Measurements from ENCODE around the gene SHROOM4.

Gene SHROOM4

DNA sequence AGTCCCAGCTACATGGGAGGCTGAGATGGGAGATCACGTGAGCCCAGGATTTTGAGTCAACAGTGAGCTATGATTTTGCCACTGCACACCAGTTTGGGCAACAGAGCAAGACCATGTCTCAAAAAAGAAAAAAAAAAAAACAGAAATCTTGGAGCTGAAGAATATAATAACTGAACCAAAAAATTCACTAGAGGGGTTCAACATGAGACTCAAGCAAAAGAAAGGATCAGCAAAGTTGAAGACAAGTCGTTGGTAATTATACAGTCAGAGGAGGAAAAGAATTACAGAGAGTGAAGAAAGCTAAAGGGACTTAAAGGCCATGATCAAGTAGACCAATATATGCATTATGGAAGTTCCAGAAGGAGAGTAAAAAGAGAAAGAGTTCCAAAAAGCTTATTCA, 26.9 kb downstream of the SHROOM4 start:
- no peak for DNase-seq (ENCODE audit: low spot score)

DNA sequence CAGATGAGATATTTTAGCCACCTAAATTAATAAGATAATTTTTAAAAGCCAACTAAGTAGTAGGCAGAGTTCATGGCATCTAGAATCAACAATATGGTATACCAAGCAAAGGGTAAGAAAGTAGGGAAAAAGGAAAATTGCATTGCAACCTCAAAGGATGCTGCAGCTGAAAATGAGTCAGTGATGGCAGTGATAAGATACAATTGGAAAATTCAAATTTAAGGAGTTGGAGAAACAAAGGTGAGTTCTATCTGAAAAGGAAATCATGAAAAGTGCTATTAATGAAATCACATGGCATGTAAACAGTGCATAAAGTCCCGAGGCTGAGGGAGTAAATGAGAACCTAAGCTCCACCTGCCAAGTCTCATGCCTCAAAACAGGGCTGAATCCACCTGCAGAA, 33.9 kb downstream of the SHROOM4 start:
- DNase-seq (ENCODE audit: low spot score), result no peak

- no peak for DNase-seq (ENCODE audit: low spot score)
Observed at GRCh38 chrX:50779694-50780093, 34.3 kb downstream of the SHROOM4 start.

DNA sequence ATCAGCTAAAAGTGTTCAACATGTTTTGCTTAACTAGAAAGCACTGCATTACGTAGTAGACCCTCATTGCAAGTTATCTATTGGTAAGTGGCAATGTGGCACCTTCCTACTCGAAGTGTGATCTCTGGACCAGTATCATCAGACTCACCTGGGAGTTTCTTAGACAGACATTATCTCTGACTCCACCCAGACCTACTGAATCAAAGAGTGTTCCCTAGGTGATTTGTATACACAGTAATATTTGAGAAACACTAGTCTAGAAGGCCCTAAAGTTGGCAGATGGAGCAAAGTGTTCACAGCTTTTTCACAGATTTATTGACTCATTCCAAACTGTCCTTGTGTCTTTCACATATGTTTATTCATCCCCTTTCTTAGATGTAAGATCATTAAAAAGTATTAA, 35.7 kb downstream of the SHROOM4 start:
- no peak for DNase-seq (ENCODE audit: low spot score)

GRCh38 chrX:50776248-50776647, 37.7 kb downstream of the SHROOM4 start:
- no peak for DNase-seq (ENCODE audit: low spot score)

DNA sequence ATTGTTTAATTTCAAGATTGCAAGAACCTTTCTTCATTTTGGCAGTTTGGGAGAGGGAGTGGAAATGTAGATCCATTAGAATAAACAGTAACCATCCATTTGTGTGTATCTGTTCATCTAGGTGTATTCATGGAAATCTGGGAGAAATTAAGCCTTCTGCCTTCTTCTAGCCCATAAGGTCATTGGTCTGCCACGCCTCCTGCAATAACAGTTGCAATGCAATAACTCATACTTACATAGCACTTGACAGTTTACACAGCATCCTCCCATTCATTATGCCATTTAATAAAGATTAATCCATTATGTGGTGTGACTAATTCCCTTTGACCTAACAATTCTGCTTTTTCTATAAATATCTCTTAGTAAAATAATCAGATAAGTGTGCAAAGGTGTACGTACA, 42.6 kb downstream of the SHROOM4 start:
- DNase-seq (ENCODE audit: low spot score), result no peak

- DNase-seq (ENCODE audit: low spot score), result no peak
Observed at GRCh38 chrX:50770702-50771101, 43.3 kb downstream of the SHROOM4 start.

GRCh38 chrX:50769389-50770063, 44.5 kb downstream of the SHROOM4 start:
- DNase-seq (ENCODE audit: low spot score), result peak; percentile 85

- DNase-seq (ENCODE audit: low spot score), result no peak
Observed at GRCh38 chrX:50768801-50769200, 45.2 kb downstream of the SHROOM4 start.

DNA sequence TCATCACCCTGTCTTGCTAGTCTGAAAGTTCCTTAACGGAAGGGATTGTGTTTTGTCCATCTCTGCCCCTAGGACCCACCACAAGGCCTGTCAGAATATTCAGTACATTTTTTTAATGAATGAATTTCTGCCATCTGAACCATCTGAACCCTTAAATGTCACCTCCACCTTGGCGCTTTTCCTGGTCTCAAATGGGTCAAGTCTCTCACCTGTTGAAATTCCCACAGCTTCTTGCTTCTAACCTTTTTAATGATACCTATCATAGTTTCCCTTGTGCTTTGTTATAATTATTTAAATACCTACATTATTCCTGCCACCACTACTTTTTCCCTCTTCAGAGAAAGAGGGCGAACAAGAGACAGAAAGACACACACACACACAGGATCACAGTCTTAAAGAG, 48.0 kb downstream of the SHROOM4 start:
- no peak for DNase-seq (ENCODE audit: low spot score)

DNA sequence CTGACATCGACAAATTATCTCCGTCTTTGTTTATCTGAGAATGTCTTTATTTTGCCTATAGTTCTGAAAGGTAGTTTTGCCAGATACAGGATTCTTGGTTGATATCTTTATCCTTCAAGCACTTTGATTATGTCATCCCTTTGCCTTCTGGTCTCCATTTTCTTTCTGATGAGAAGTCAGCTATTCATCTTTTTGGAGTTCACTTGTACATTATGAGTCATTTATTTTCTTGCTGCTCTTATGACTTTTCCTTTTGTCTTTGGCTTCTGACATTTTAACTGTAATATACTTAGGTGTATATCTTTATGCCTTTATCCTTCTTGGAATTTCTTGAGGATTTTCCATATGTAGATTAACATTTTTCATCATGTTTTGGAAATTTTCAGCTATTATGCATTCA, 51.4 kb downstream of the SHROOM4 start:
- DNase-seq (ENCODE audit: low spot score), result no peak

GRCh38 chrX:50756276-50756675, 57.7 kb downstream of the SHROOM4 start:
- no peak for DNase-seq (ENCODE audit: low spot score)

GRCh38 chrX:50751091-50751490, 62.9 kb downstream of the SHROOM4 start:
- DNase-seq (ENCODE audit: low spot score), result no peak

GRCh38 chrX:50747471-50747900, 66.5 kb downstream of the SHROOM4 start:
- peak; percentile 47 for DNase-seq (ENCODE audit: low spot score)

DNA sequence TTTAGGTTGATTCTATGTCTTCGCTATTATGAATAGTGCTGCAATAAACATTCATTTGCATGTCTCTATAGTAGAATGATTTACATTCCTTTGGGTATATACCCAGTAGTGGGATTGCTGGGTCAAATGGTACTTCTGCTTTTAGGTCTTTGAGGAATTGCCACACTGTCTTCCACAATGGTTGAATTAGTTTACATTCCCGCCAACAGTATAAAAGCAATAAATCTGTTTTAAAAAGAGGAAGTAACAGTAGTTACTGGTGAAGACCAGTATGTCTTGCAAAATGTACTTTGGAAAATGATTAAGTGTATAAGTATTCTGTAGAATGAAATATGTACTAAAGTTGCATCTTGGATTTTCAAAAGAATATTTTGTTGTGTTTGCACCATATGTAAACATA, 77.3 kb downstream of the SHROOM4 start:
- DNase-seq (ENCODE audit: low spot score), result no peak

- no peak for DNase-seq (ENCODE audit: low spot score)
Observed at GRCh38 chrX:50726296-50726695, 87.7 kb downstream of the SHROOM4 start.

DNA sequence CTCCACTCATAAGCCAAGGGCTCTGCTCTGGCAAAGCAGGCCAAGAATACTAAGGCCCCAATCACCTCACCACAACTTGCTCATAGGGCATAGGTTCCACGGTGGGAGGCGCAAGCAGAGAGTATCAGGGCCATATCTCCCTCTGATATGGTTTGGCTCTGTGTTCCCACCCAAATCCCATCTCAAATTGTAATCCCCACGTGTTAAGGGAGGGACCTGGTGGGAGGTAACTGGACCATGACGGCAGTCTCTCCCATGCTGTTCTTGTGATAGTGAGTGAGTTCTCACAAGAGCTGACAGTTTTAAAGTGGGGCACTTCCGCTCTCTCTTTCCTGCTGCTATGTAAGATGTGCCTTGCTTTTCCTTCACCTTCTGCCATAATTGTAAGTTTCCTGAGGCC, 88.7 kb downstream of the SHROOM4 start:
- no peak for DNase-seq (ENCODE audit: low spot score)

- DNase-seq (ENCODE audit: low spot score), result no peak
Observed at GRCh38 chrX:50723006-50723405, 91.0 kb downstream of the SHROOM4 start.

DNA sequence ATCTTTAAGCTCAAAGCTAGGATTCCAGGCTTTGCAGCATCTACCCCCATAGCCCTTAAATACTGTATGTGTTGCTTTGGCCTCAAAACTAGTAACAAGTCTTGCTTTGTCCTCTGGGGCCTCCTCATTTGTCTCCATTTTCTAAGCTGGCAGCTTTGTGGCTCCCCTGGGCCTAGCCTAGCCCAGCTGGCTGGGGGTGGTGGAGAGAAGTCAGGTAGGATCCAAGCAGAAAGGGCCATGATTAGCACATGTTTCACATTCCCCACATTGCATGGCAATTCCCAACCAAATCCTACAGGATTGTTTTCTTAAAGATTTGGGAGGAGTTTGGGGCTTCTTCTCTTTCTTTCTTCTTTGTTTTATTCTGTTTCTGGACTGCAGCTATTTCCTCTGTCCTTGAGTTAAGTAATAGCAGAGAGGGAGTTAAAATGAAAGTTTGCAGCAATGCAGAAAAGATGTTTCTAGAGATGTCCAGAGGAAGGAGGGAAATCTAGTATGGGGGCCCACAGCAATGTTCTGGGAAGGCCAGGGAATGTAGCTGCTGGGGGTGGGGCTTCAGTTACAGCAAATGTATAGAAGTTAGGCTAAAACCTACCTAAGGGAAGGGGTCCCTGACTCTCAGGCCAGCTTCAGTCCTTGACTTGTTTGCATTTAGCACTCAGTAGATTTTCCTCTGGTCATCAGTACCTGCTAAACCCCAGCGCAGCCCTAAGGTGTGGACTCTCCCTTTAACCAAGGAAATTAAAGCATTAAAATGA, 92.1 kb downstream of the SHROOM4 start:
- no peak for DNase-seq (ENCODE audit: low spot score)

DNA sequence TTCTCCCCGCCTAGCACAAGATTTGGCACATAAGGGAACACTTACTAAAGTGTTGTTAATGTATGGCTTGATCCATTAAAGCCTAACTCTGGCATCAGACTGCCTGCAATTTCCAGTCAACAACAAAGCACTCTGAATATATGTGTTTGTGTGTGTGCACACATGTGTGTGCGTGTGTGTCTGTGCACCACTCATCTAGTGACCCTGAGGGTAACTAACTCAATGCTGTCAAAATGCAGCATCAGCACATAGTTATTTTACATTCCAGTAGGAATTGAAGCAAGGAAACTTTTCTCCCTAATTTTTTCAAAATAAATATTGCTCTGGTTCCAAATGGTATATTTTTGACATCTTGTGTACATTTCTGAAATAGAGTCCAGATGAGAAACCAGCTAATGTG, 94.4 kb downstream of the SHROOM4 start:
- no peak for DNase-seq (ENCODE audit: low spot score)

GRCh38 chrX:50718776-50719175, 95.2 kb downstream of the SHROOM4 start:
- DNase-seq (ENCODE audit: low spot score), result peak; percentile 14

DNA sequence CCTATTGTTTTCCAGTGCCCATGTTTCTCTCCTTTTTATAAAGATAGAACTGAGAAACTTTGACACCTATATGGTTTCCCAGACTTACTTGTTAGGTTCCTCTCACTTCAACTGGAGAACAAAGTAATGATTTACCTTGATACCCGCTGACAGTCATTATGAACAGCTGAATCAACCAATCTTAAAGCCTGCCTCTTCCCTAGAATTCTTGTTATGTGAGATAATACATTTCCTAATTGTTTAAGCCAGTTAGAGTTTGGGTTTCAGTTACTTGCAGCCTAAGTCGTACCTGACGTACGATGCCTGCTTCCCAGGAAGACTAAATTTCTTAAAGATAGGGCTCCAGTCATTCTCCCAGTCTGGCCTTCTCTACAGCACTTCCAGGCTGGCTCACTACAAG, 97.3 kb downstream of the SHROOM4 start:
- DNase-seq (ENCODE audit: low spot score), result no peak

- DNase-seq (ENCODE audit: low spot score), result no peak
Observed at GRCh38 chrX:50712777-50713176, 101.2 kb downstream of the SHROOM4 start.

DNA sequence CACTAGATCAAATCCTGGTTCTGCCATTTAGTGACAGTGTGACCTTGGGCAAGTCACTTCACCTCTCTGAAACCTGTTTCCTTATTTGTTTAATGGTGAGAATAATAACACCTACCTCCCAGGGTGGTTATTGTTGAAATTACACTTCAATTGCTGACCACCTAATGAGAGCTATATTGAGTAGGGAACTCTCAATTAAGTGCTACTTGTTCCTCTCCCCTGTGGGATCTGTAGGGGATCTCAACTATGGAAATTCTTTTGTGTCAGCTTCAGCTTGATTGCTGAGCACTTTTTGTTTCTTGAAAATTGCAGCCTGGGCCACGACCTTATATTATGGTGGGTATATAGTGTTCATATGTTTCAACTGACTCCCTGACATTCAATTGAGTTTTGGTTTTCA, 102.1 kb downstream of the SHROOM4 start:
- DNase-seq (ENCODE audit: low spot score), result no peak
